Measurements from ENCODE around the gene ALKAL2.

The ALKAL2 gene

GRCh38 chr2:290090-290722 lies 2.3 kb upstream of the ALKAL2 start:
- DNase-seq (ENCODE audit: low read depth): no peak

- DNase-seq (ENCODE audit: low read depth): no peak
Observed at GRCh38 chr2:289362-290089, 1.6 kb upstream of the ALKAL2 start.

GRCh38 chr2:288758-289361 lies 969 bp upstream of the ALKAL2 start:
- no peak for DNase-seq (ENCODE audit: low read depth)

GRCh38 chr2:287471-287885 lies 413 bp downstream of the ALKAL2 start:
- no peak for DNase-seq (ENCODE audit: low read depth)

GRCh38 chr2:286774-287392 lies 1.0 kb downstream of the ALKAL2 start:
- no peak for DNase-seq (ENCODE audit: low read depth)

GRCh38 chr2:286035-286434 lies 1.9 kb downstream of the ALKAL2 start:
- DNase-seq (ENCODE audit: low read depth): no peak

- DNase-seq (ENCODE audit: low read depth): no peak
Observed at GRCh38 chr2:285531-285930, 2.4 kb downstream of the ALKAL2 start.

GRCh38 chr2:284896-285492 lies 2.9 kb downstream of the ALKAL2 start:
- DNase-seq (ENCODE audit: low read depth): no peak

GRCh38 chr2:283996-284794 lies 3.7 kb downstream of the ALKAL2 start:
- no peak for DNase-seq (ENCODE audit: low read depth)

GRCh38 chr2:282371-283263 lies 5.3 kb downstream of the ALKAL2 start:
- no peak for DNase-seq (ENCODE audit: low read depth)

GRCh38 chr2:281381-281780 lies 6.5 kb downstream of the ALKAL2 start:
- no peak for DNase-seq (ENCODE audit: low read depth)

GRCh38 chr2:280650-281110 lies 7.2 kb downstream of the ALKAL2 start:
- no peak for DNase-seq (ENCODE audit: low read depth)

GRCh38 chr2:279956-280649 lies 7.8 kb downstream of the ALKAL2 start:
- no peak for DNase-seq (ENCODE audit: low read depth)

- no peak for DNase-seq (ENCODE audit: low read depth)
Observed at GRCh38 chr2:279366-279765, 8.5 kb downstream of the ALKAL2 start.

- DNase-seq (ENCODE audit: low read depth): no peak
Observed at GRCh38 chr2:278927-279320, 9.0 kb downstream of the ALKAL2 start.

GRCh38 chr2:278312-278926 lies 9.5 kb downstream of the ALKAL2 start:
- no peak for DNase-seq (ENCODE audit: low read depth)

GRCh38 chr2:275466-275865 lies 12.4 kb downstream of the ALKAL2 start:
- DNase-seq (ENCODE audit: low read depth): no peak

- no peak for DNase-seq (ENCODE audit: low read depth)
Observed at GRCh38 chr2:274503-274902, 13.4 kb downstream of the ALKAL2 start.

- no peak for DNase-seq (ENCODE audit: low read depth)
Observed at GRCh38 chr2:273333-273732, 14.6 kb downstream of the ALKAL2 start.

- no peak for DNase-seq (ENCODE audit: low read depth)
Observed at GRCh38 chr2:271917-272316, 16.0 kb downstream of the ALKAL2 start.

Data from CMK (cell line).